Body of pancreas (tissue), 4 donors: Measurements from ENCODE around the gene SMIM1.

ENCODE experiments used
- POLR2A ChIP-seq, 3 donors: fragments of 450-650 bp; IDR thresholded peaks; one replicate each; pipeline ENCODE4 v1.6.1; 2016; ENCODE audit warnings: antibody characterized with exemption in 3 of 3, mild to moderate bottlenecking in 2 of 3
- TF ChIP-seq, protein P1 (sequence below), 7 experiments: fragments of 450-650 bp in 4 of 7; fragments of 200-600 bp in 3 of 7; sonication (generic) in 3 of 7; IDR thresholded peaks; one replicate each; pipeline ENCODE4 v1.5.1; 2016 to 2019; ENCODE audit warnings: antibody characterized with exemption in 7 of 7

- TF ChIP-seq, protein P1, sequence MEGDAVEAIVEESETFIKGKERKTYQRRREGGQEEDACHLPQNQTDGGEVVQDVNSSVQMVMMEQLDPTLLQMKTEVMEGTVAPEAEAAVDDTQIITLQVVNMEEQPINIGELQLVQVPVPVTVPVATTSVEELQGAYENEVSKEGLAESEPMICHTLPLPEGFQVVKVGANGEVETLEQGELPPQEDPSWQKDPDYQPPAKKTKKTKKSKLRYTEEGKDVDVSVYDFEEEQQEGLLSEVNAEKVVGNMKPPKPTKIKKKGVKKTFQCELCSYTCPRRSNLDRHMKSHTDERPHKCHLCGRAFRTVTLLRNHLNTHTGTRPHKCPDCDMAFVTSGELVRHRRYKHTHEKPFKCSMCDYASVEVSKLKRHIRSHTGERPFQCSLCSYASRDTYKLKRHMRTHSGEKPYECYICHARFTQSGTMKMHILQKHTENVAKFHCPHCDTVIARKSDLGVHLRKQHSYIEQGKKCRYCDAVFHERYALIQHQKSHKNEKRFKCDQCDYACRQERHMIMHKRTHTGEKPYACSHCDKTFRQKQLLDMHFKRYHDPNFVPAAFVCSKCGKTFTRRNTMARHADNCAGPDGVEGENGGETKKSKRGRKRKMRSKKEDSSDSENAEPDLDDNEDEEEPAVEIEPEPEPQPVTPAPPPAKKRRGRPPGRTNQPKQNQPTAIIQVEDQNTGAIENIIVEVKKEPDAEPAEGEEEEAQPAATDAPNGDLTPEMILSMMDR (IDR thresholded peaks at IDR 0.05), result no peak
- TF ChIP-seq POLR2A (IDR thresholded peaks at IDR 0.05), result no peak
Observed at GRCh38 chr1:3786468-3787348, 14.2 kb downstream of the SMIM1 start.
